ENCODE results near the gene CTBP1. TPM values are rescaled to one million over a fixed set of nuclear protein-coding genes. Genes with fewer than 3 reads are reported as not detected.

CTBP1 gene
- total and polyA plus RNA-seq, 9 of the 15 experiments (the other 6 are each of a cell fraction or from before 2014, with no cell fraction given), result 14.5 to 162 (median 68.2) TPM

DNA sequence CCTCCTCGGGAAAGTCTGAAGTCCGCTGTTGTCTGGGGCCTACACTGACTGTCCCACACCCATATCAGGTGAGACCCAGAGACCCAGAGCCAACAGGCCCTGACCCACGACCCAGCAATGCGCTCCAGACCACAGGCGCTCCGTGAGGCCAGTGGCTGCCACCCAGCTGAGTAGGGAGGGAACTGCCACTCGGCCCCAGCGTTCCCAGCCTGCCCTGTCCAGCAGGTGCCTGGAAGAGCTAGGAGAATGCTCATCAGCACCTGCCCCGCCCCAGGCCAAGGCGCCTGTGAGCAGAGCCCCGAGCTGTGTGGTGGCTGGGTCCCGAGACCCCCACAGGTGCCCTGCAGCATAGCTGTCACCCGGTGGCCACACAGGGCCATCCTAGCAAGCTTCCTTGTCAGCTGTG is 79.2 kb downstream of the CTBP1 start:
- Histone ChIP-seq H2AFZ (ENCODE audit: low read depth, low read length) (no peak overlapping the region), H3K9ac (ENCODE audit: insufficient read depth in 1 of 2, low read depth in 2 of 2, low read length in 2 of 2) (peak overlapping the region in 1 of 2 experiments; percentile 58; a peak in 1 of 4 replicates), H3K4me2 (ENCODE audit: insufficient read depth, low read length) (no peak overlapping the region), H3K9me1 (ENCODE audit: control insufficient read depth, insufficient read depth, low read length) (no peaks in the 10 kb centered on the region), H3K36me3 (ENCODE audit: control insufficient read depth, insufficient read depth, low read length) (no peaks in the 10 kb centered on the region), H3K4me3 (no peak overlapping the region), H3K27ac (ENCODE audit: extremely low read depth, low read depth, low read length) (no peak overlapping the region), H3K27me3 (ENCODE audit: control insufficient read depth in 2 of 2, insufficient read depth in 2 of 2, low read length in 2 of 2) (no peaks in the 10 kb centered on the region; a peak in 1 of 5 replicates), H3K4me1 (replicated peaks in 1 of 2; ENCODE audit: control insufficient read depth in 2 of 2, insufficient read depth in 2 of 2, low read length in 2 of 2) (peaks cover 5 to 54% of the 10 kb centered on the region in 2 experiments; a peak in 2 of 5 replicates), H3K79me2 (ENCODE audit: control insufficient read depth, insufficient read depth, low read length) (no peaks in the 10 kb centered on the region), H3K9me3 (replicated peaks; ENCODE audit: control insufficient read depth, insufficient read depth, low read depth, low read length) (no peaks in the 10 kb centered on the region), H4K20me1 (replicated peaks; ENCODE audit: control insufficient read depth, insufficient read depth, low read length) (no peaks in the 10 kb centered on the region)
- TF ChIP-seq MCM3 (IDR thresholded peaks at IDR 0.05) (no peak), MEIS2 (IDR thresholded peaks at IDR 0.05; ENCODE audit: partially characterized antibody) (no peak), MEF2A (IDR thresholded peaks at IDR 0.05; ENCODE audit: control insufficient read depth, low read depth, low read length) (no peak), ZNF561 (CRISPR knock-in tag; conservative IDR thresholded peaks at IDR 0.05) (no peak), TEAD1 (CRISPR knock-in tag; IDR thresholded peaks at IDR 0.05) (no peak), ZNF23 (CRISPR knock-in tag; IDR thresholded peaks at IDR 0.05) (no peak), RBM17 (IDR thresholded peaks at IDR 0.05; ENCODE audit: borderline replicate concordance, low read depth, low read length) (no peak), KDM2B (CRISPR knock-in tag; IDR thresholded peaks at IDR 0.05) (no peak), ZNF707 (CRISPR knock-in tag; conservative IDR thresholded peaks at IDR 0.05) (no peak), ZNF717 (CRISPR knock-in tag; IDR thresholded peaks at IDR 0.05) (no peak), EHMT2 (IDR thresholded peaks at IDR 0.05) (no peak), ZNF146 (CRISPR knock-in tag; IDR thresholded peaks at IDR 0.05; ENCODE audit: unreplicated experiment) (no peak), MBD2 (IDR thresholded peaks at IDR 0.05; ENCODE audit: borderline replicate concordance, low read depth) (no peak), TCF7 (IDR thresholded peaks at IDR 0.05; ENCODE audit: borderline replicate concordance) (no peak), ZNF134 (CRISPR knock-in tag; conservative IDR thresholded peaks at IDR 0.05) (no peak)
- TF ChIP-seq, protein P1, sequence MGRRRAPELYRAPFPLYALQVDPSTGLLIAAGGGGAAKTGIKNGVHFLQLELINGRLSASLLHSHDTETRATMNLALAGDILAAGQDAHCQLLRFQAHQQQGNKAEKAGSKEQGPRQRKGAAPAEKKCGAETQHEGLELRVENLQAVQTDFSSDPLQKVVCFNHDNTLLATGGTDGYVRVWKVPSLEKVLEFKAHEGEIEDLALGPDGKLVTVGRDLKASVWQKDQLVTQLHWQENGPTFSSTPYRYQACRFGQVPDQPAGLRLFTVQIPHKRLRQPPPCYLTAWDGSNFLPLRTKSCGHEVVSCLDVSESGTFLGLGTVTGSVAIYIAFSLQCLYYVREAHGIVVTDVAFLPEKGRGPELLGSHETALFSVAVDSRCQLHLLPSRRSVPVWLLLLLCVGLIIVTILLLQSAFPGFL (CRISPR knock-in tag; IDR thresholded peaks at IDR 0.05), result no peak
- CTCF ChIA-PET (ENCODE audit: low intra/inter-chr PET ratio), result no interaction called here
- POLR2A ChIA-PET, result interaction anchor here (0.6 kb wide), 1 partner anchor 10 kb away, joined by 3 read pairs; no protein-coding TSS in a partner anchor
- intact Hi-C loops (cut with micrococcal nuclease) (loop anchor here (5.0 kb wide), 1 partner anchor 33 kb away; no protein-coding TSS in a partner anchor), in situ Hi-C loops (cut with MboI) (no loop called here)
- DNase-seq (ENCODE audit: extremely low read depth in 1 of 4, low spot score in 3 of 4) (no peak), FAIRE-seq (no peak), ATAC-seq (no peak)
- no TSS peak for BruUV-seq (replicated peaks)
- 35% methylated on average over 10 of the region's 13 CpGs for WGBS (ENCODE audit: insufficient coverage, low coverage, missing lambda C conversion rate)

All from K562 (cell line).